ENCODE results near the gene THNSL1. TPM values are rescaled to one million over a fixed set of nuclear protein-coding genes. Genes with fewer than 3 reads are reported as not detected.

The THNSL1 gene
- polyA plus RNA-seq, 1 donor from 2014 or later: 5.1 TPM

GRCh38 chr10:25024528-25024927, 8.1 kb downstream of the THNSL1 start:
- Histone ChIP-seq H3K36me3 (ENCODE audit: insufficient read depth, low read length) (no peaks in the 10 kb centered on the region), H3K79me2 (replicated peaks; ENCODE audit: insufficient read depth, low read length) (no peaks in the 10 kb centered on the region), H4K20me1 (ENCODE audit: insufficient read depth) (no peaks in the 10 kb centered on the region), H3K9ac (ENCODE audit: low read length) (no peak overlapping the region), H3K27ac (ENCODE audit: low read length) (no peak overlapping the region), H3K4me2 (ENCODE audit: low read length) (no peak overlapping the region), H3K27me3 (ENCODE audit: insufficient read depth, low read depth, low read length) (no peaks in the 10 kb centered on the region), H2AFZ (ENCODE audit: low read depth, low read length) (no peak overlapping the region), H3K9me3 (ENCODE audit: low read length) (no peaks in the 10 kb centered on the region), H3K9me2 (ENCODE audit: insufficient read depth, low read length) (no peaks in the 10 kb centered on the region), H3F3A (ENCODE audit: insufficient read depth, low read length, poor library complexity, severe bottlenecking) (no peaks in the 10 kb centered on the region), H3K4me3 (ENCODE audit: low read length) (no peak overlapping the region)
- no peak for TF ChIP-seq REST (IDR thresholded peaks at IDR 0.05; ENCODE audit: borderline replicate concordance)
- TF ChIP-seq POLR2AphosphoS5 (IDR thresholded peaks at IDR 0.05): no peak
- no peak for TF ChIP-seq EZH2 (IDR thresholded peaks at IDR 0.05; ENCODE audit: borderline replicate concordance, insufficient read depth, low read length, poor library complexity, severe bottlenecking)
- no peak for TF ChIP-seq SMC3 (conservative IDR thresholded peaks at IDR 0.05; ENCODE audit: poor library complexity)
- no peak for TF ChIP-seq RAD21 (conservative IDR thresholded peaks at IDR 0.05)

GRCh38 chr10:25026463-25026862, 10.1 kb downstream of the THNSL1 start:
- H3K79me2 ChIP-seq (replicated peaks; ENCODE audit: insufficient read depth, low read length): no peaks in the 10 kb centered on the region
- no peak overlapping the region for H3K27ac ChIP-seq (ENCODE audit: low read length)
- no peaks in the 10 kb centered on the region for H3K27me3 ChIP-seq (ENCODE audit: insufficient read depth, low read depth, low read length)
- H3K4me2 ChIP-seq (ENCODE audit: low read length): no peak overlapping the region
- TF ChIP-seq SMC3 (conservative IDR thresholded peaks at IDR 0.05; ENCODE audit: poor library complexity): no peak
- TF ChIP-seq RAD21 (conservative IDR thresholded peaks at IDR 0.05): no peak
- TF ChIP-seq MXI1 (conservative IDR thresholded peaks at IDR 0.05; ENCODE audit: poor library complexity, severe bottlenecking): no peak
- TF ChIP-seq EZH2 (IDR thresholded peaks at IDR 0.05; ENCODE audit: borderline replicate concordance, insufficient read depth, low read length, poor library complexity, severe bottlenecking): no peak
- TF ChIP-seq REST (IDR thresholded peaks at IDR 0.05; ENCODE audit: borderline replicate concordance): no peak
- TF ChIP-seq EP300 (conservative IDR thresholded peaks at IDR 0.05; ENCODE audit: poor library complexity, severe bottlenecking): no peak
- TF ChIP-seq POLR2AphosphoS5 (IDR thresholded peaks at IDR 0.05): no peak
- no peak for TF ChIP-seq CTCF (IDR thresholded peaks at IDR 0.05; ENCODE audit: poor library complexity, severe bottlenecking)
- TF ChIP-seq TAF1 (IDR thresholded peaks at IDR 0.05; ENCODE audit: low read depth): no peak
- no peaks in the 10 kb centered on the region for H4K20me1 ChIP-seq (ENCODE audit: insufficient read depth)
- no peaks in the 10 kb centered on the region for H3K36me3 ChIP-seq (ENCODE audit: insufficient read depth, low read length)
- H3F3A ChIP-seq (ENCODE audit: insufficient read depth, low read length, poor library complexity, severe bottlenecking): no peaks in the 10 kb centered on the region
- no peak overlapping the region for H2AFZ ChIP-seq (ENCODE audit: low read depth, low read length)
- H3K4me3 ChIP-seq (ENCODE audit: low read length): no peak overlapping the region
- H3K9me3 ChIP-seq (ENCODE audit: low read length): no peaks in the 10 kb centered on the region
- no peak overlapping the region for H3K9ac ChIP-seq (ENCODE audit: low read length)
- no peaks in the 10 kb centered on the region for H3K9me2 ChIP-seq (ENCODE audit: insufficient read depth, low read length)
